ENCODE data around the gene CNDP2.

GRCh38 chr18:74541703-74542555 is 45.8 kb downstream of the CNDP2 start:
- TF ChIP-seq, protein P1, sequence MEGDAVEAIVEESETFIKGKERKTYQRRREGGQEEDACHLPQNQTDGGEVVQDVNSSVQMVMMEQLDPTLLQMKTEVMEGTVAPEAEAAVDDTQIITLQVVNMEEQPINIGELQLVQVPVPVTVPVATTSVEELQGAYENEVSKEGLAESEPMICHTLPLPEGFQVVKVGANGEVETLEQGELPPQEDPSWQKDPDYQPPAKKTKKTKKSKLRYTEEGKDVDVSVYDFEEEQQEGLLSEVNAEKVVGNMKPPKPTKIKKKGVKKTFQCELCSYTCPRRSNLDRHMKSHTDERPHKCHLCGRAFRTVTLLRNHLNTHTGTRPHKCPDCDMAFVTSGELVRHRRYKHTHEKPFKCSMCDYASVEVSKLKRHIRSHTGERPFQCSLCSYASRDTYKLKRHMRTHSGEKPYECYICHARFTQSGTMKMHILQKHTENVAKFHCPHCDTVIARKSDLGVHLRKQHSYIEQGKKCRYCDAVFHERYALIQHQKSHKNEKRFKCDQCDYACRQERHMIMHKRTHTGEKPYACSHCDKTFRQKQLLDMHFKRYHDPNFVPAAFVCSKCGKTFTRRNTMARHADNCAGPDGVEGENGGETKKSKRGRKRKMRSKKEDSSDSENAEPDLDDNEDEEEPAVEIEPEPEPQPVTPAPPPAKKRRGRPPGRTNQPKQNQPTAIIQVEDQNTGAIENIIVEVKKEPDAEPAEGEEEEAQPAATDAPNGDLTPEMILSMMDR (conservative IDR thresholded peaks at IDR 0.05) = no peak
- no peak for TF ChIP-seq EZH2 (IDR thresholded peaks at IDR 0.05; ENCODE audit: low read depth)
